NCI-H1436 treated with DMSO at 0.1 percent for 48 hours (cell line): ENCODE results near the gene SEC23B.
"Not testable (repeated sequence)": the region's sequence is repeated elsewhere in the genome, so short reads cannot be mapped to it uniquely, and the experiment has no call there.

Experiments
- DNase-seq: peaks from one replicate; lab custom pipeline; 2025; lab: John Stamatoyannopoulos, UW

SEC23B gene

DNA sequence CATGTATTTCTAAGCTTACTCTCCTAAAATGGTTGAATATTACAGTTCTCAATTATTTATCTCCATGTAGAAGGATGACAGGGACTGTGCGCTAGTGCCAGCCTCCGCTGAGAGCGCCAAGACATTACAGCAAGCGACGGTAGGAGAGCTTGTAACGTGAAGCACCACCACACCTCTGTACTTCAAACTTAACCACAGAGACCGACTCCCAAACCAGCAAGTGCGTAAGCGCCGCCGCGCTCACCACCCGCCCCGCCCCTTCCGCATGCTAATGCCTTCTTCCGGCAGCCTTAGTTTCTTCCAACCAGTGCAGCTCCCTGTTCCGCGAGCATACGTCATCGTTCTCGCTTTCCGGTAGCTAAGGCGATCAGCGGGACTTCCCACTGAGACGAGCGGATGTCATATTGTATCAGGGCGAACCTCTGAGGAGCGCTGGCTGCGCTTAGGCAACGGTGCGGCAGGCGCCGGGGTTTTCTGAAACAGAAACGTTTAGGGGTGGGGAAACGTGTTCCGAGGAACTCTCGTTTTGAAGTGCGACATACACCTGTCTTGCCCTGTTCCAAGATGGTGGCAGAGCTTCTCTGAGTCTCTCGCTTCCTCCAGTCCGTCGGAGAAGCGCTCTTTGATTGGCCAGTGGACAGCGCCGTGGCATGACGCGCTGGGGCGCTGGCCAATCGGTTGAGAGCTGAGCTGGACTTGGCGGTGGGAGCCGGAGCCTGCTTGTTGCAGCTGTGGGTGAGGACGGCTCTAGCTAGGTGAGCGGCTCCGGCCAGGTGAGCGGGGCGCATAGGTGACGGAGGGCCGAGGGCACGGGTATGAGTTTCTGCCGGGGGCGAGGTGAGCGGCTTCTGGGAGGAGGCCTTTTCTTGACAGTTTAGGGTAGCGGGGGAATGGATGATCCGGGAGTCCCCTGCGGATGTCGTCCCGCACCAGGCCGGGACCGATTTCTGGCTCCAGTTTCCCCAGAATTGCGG, at the start of gene SEC23B:
Gene SEC23B (plus strand): TSS at position 723 of the 974 bp plus-strand sequence. CDS start 2,896 bp downstream, outside the sequence.
- DNase-seq, result peak; percentile 92

GRCh38 chr20:18465536-18466200, 42.1 kb upstream of the SEC23B start:
- DNase-seq, result no peak

DNA sequence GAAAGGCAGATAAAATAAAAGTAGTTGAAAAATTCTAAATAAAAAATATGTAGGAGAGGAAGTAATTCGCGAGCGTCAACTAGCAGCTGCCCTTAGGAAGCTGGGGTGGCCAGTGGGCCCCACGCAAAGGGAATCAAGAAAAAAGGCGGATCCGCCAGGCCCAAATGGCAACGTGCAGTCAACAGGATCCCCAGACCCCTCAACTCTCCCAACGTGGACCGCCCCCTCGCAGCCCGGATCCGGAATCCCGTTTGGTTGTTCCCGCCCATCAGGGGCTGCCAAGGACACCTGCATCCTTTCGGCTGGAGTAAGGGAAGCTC, 41.2 kb upstream of the SEC23B start:
- no peak for DNase-seq

DNA sequence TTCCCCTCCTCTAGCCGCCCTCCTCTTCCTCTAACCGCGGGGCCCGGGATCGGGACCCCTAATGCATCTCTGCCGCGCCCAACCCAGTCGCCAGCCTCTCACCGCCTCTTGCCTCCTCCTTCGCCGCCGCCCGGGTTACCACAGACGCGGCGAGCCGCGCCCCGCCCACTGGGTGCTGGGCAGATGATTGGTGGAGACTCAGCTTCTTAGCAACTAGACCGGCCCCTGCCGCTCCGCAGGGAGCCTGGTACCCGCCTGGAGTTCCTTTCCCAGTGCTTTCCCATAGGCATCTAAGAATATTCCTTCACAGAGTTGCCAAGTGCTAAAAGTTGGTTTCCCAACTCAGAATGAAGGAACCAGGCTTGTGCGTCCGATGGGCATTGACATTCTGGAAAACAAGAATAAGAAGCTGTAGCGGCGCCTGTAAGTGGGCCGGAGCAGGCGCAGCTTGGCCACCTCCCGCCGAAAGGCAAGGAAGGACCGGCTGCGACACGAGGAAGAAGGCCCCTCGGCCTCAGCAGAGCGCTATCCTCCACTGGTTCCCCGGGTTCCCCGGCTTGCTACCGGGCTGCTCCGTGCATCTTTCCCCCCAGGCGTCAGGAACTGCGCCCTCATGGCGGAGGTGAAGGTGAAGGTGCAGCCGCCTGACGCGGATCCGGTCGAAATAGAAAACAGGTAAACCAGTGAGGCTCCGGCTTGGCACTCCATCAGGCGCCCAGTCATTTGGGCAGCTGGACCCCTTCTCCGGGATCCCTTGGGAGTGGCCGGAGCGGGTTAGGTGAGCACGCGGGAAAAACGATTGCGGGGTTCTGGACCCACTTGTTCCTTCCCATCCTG, 40.6 kb upstream of the SEC23B start, which contains the start of the genes DZANK1 and POLR3F:
Gene DZANK1 (minus strand): TSS at position 137 of the 837 bp plus-strand sequence. CDS start 1,672 bp downstream, outside the sequence.
Gene POLR3F (plus strand): TSS at position 497 of the 837 bp plus-strand sequence. CDS start 117 bp downstream, at position 614.
- DNase-seq, result peak; percentile 84

- no peak for DNase-seq
Observed at GRCh38 chr20:18477218-18477617, 30.5 kb upstream of the SEC23B start.

GRCh38 chr20:18477821-18478220, 29.9 kb upstream of the SEC23B start:
- no peak for DNase-seq

- no peak for DNase-seq
Observed at GRCh38 chr20:18481596-18481995, 26.1 kb upstream of the SEC23B start.

DNA sequence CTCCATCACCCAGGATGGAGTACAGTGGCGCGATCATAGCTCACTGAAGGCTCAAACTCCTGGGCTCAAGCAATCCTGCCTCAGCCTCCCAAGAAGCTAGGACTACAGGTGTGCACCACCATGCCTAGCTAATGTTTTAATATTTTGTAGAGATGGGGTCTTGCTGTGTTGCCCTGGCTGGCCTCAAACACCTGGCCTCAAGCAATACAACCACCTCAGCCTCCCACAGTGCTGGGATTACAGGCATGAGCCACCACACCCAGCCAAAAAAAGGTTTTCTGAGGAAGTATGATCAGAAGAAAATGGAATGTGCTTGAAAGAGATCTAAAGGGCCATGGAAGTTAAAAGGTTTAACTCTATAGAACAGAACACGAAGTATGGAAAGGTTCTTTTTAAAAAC, 19.4 kb upstream of the SEC23B start:
- DNase-seq, result no peak

DNA sequence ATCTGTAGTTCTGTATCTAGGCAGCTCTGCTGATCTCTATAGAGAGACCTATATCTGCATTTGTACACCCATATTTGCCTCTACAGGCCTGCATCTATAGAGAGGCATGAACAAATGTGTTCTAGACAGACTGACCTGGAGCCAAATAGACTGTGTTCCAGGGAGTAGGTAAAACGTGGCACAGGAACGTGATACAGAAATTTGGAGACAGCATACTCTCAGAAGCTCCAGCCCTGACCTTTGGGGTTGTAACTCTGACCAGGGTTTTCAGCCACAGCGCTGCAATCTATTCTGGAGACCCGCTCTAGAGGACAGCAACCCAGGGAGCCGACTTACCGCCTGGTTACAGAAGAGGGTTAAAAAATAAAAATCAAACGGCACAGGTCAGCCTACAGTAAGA, 11.7 kb upstream of the SEC23B start:
- no peak for DNase-seq

DNA sequence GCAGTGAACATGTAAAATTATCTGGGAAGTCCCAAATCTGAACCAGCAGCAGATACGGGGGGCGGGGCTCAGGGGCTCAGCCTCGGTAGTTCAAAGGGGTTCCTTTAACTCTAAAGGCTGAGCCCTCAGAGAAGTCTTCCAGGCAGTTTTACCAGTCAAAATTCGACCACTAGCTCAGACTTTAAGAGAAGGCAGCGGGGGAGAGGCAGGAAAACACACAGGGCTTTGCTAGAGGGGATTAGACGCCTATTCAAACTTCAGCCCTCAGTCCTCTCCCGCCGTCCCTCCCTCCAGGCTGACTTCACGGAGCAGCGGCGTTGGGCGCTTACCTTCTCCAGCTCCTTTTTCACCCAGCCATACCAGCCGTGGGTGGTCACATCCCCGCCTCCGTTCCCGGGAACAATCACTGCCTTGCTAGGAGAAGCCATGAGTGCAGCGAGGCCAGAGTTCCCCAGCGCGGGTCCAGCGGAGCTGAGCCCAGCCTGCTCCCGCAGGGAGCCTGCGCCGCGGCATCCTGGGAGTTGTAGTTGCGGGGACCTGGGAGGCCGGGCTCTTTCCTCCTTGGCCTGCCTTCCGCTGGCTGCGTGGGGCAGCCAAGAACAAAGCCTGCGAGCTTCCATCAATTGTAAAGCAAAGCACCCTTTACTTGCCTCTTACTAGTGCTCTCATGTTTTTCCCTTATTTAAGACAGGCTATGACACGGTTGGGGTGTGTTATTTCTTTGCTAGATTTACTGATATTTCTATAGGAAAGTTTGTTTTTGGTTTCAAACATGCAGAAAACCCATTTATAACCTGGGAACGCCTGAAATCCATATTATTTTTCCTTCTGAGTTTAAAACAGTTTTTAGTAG, 10.8 kb upstream of the SEC23B start, which contains the start of gene RBBP9:
Gene RBBP9 (minus strand): TSS at position 486 of the 853 bp plus-strand sequence. CDS start 58 bp downstream, at position 428.
- peak; percentile 32 for DNase-seq

DNA sequence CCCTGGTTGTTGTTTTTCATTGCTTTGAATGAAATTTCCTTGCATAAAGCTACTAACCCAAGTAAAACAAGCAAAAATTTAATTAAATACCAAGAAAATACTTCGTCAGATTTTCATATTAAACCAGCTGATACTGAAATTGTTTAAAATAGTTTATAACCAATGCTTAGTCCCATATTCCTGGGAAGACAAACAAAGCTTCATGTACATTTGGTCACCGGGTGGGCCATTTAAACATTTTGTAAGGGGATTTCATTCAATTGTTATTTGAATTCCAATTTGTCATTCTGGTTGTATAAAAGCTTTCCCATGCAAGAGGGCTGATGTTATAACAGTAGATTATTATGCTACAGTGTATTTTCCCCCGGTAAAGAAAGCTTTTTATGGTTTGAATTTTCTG, 10.1 kb upstream of the SEC23B start:
- no peak for DNase-seq

DNA sequence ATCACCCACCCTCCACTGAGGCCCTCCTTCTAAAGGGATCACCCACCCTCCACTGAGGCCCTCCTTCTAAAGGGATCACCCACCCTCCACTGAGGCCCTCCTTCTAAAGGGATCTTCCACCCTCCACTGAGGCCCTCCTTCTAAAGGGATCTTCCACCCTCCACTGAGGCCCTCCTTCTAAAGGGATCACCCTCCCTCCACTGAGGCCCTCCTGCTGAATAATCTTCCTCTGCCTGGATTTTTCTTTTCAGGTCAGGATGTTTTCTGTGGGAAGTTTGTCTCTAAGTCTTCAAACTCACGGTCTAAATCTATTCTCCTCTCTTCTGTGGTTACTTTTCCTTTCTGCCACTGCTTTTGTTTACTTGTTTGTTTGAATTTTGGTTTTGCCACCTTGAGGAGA, 6.1 kb upstream of the SEC23B start:
- not testable (repeated sequence) for DNase-seq

- DNase-seq, result no peak
Observed at GRCh38 chr20:18504479-18505060, 3.2 kb upstream of the SEC23B start.

- DNase-seq, result no peak
Observed at GRCh38 chr20:18506744-18507143, 996 bp upstream of the SEC23B start.

DNA sequence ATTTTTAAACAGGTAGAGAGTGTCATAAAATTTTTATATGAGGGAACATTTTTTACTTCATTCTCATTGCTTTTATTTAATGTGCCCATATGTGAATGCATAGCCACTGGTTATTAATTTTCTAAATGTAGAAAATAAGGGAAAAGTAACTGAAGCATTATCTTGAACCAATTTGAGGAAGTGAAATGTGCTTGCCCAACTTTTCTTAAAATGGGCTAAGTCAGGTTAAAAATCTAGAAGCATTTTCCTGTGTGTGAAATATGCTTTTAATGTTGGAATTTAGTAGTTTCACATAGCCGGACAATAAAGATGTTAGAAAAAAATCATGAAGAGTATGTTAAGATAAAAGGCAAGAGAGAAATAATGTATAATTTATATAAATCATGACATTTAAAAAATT, 3.8 kb downstream of the SEC23B start:
- DNase-seq, result no peak

DNA sequence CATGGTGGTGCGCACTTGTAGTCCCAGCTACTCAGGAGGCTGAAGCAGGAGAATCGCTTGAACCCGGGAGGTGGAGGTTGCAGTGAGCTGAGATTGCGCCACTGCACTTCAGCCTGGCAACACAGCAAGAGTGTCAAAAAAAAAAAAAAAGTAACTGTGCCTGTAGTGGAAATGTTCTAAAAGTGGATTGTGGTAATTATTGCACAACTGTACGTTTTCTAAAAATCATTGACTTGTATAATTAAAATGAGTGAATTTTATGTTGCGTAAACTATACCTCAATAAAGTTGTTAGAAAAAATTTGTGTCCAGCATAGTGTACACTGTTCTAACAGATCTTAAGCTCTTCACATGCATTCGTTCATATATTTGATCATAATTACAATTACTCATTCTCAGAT, 5.5 kb downstream of the SEC23B start:
- DNase-seq, result no peak

GRCh38 chr20:18514127-18514526, 6.4 kb downstream of the SEC23B start:
- no peak for DNase-seq

GRCh38 chr20:18515973-18516372, 8.2 kb downstream of the SEC23B start:
- DNase-seq, result no peak

- DNase-seq, result not testable (repeated sequence)
Observed at GRCh38 chr20:18522066-18522465, 14.3 kb downstream of the SEC23B start.

DNA sequence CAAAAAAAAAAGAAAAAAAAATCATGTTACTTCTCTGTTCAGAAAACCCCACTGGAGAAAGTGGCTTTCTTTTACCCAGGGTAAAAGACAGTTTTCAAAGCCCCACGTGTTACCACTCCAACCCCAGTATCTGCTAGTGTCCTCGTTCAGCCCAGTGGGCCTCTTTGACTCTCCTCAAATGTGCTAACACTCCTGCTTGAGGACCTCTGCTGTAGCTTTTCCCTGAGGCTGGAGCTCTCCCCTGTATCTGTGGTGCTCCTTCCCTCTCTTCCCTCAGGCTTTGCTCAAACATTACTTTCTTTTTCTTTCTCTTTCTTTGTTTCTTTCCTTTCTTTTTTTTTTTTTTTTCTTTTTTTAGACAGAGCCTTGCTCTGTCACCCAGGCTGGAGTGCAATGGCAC, 15.3 kb downstream of the SEC23B start:
- no peak for DNase-seq

DNA sequence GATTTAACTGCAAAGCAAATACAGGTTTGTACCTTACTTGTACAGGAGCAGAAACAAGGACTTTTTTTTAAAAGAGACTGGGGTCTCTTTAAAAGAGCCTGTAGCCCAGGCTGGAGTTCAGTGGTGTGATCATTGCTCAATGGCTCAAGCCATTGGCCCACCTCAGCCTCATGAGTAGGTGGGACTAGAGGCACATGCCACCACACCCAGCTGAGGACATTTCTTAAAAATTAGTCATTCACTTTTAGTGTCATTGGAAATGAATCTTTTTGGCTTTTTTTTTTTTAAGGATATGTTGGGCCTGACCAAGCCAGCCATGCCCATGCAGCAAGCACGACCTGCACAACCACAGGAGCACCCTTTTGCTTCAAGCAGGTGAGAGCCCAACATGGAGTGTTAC, 16.9 kb downstream of the SEC23B start:
- no peak for DNase-seq
